HEK293T (cell line): ENCODE measurements around the gene ANKRD22.

Source experiments
- CTCF ChIA-PET: fragments of 350-600 bp; formaldehyde crosslinking; extraction: SDS; loops from one replicate; lab custom pipeline; 2021; ENCODE audit warnings: antibody characterized with exemption, inconsistent platforms; lab: Yijun Ruan, JAX
- POLR2A ChIA-PET: fragments of 350-600 bp; formaldehyde crosslinking; extraction: SDS; loops from one replicate; lab custom pipeline; 2020; ENCODE audit warnings: antibody characterized with exemption, inconsistent platforms; lab: Yijun Ruan, JAX
- DNase-seq: peaks from one replicate; pipeline ENCODE4 v3.0.0; 2012; ENCODE audit warnings: mixed read lengths; ENCODE audit errors: extremely low spot score
- ARNT ChIP-seq: fragments of 450-650 bp; IDR thresholded peaks from 2 replicates; pipeline ENCODE4 v1.6.1; 2017; ENCODE audit warnings: mild to moderate bottlenecking
- BHLHE40 ChIP-seq: fragments of 450-650 bp; IDR thresholded peaks from 2 replicates; pipeline ENCODE4 v1.6.1; 2016; ENCODE audit warnings: mild to moderate bottlenecking, moderate library complexity, borderline replicate concordance
- CTBP1 ChIP-seq: fragments of 450-650 bp; IDR thresholded peaks from 2 replicates; pipeline ENCODE4 v1.6.1; 2016; ENCODE audit warnings: borderline replicate concordance
- ELF4 ChIP-seq: fragments of 450-650 bp; IDR thresholded peaks from 2 replicates; pipeline ENCODE4 v1.6.1; 2017; ENCODE audit warnings: antibody characterized with exemption
- FOXA1 ChIP-seq: fragments of 450-650 bp; IDR thresholded peaks from 2 replicates; pipeline ENCODE4 v1.6.1; 2016; ENCODE audit warnings: mild to moderate bottlenecking
- FOXK2 ChIP-seq: fragments of 450-650 bp; IDR thresholded peaks from 2 replicates; pipeline ENCODE4 v1.6.1; 2016; ENCODE audit warnings: mild to moderate bottlenecking
- FOXM1 ChIP-seq: fragments of 450-650 bp; IDR thresholded peaks from 2 replicates; pipeline ENCODE4 v1.6.1; 2017; ENCODE audit warnings: mild to moderate bottlenecking, borderline replicate concordance
- HDGF ChIP-seq: fragments of 450-650 bp; IDR thresholded peaks from 2 replicates; pipeline ENCODE4 v1.6.1; 2017; ENCODE audit warnings: antibody characterized with exemption, borderline replicate concordance
- L3MBTL2 ChIP-seq: fragments of 450-650 bp; conservative IDR thresholded peaks from 2 replicates; pipeline ENCODE4 v1.6.1; 2016; ENCODE audit warnings: mild to moderate bottlenecking
- LEF1 ChIP-seq: fragments of 450-650 bp; IDR thresholded peaks from 2 replicates; pipeline ENCODE4 v1.6.1; 2017; ENCODE audit warnings: mild to moderate bottlenecking, borderline replicate concordance
- NFRKB ChIP-seq: fragments of 450-650 bp; IDR thresholded peaks from 2 replicates; pipeline ENCODE4 v1.6.1; 2016; ENCODE audit warnings: mild to moderate bottlenecking, moderate library complexity
- PKNOX1 ChIP-seq: fragments of 450-650 bp; IDR thresholded peaks from 2 replicates; pipeline ENCODE4 v1.6.1; 2016
- SP1 ChIP-seq: fragments of 450-650 bp; IDR thresholded peaks from 2 replicates; pipeline ENCODE4 v1.6.1; 2017
- SUZ12 ChIP-seq: fragments of 450-650 bp; IDR thresholded peaks from 2 replicates; pipeline ENCODE4 v1.6.1; 2016; ENCODE audit warnings: mild to moderate bottlenecking
- TARDBP ChIP-seq: fragments of 450-650 bp; IDR thresholded peaks from 2 replicates; pipeline ENCODE4 v1.6.1; 2016
- ZNF384 ChIP-seq: fragments of 450-650 bp; IDR thresholded peaks from 2 replicates; pipeline ENCODE4 v1.6.1; 2016

The ANKRD22 gene

GRCh38 chr10:88813200-88813599 is 38.4 kb downstream of the ANKRD22 start:
- no peak for TF ChIP-seq TARDBP
- no peak for TF ChIP-seq SP1
- TF ChIP-seq ZNF384, result no peak
- TF ChIP-seq HDGF, result no peak
- no peak for TF ChIP-seq BHLHE40
- no peak for TF ChIP-seq FOXK2
- TF ChIP-seq FOXA1, result no peak
- no peak for TF ChIP-seq ELF4
- no peak for TF ChIP-seq FOXM1
- TF ChIP-seq SUZ12, result no peak
- no peak for TF ChIP-seq L3MBTL2
- no peak for TF ChIP-seq NFRKB
- POLR2A ChIA-PET, result no interaction called here
- CTCF ChIA-PET, result no interaction called here
- DNase-seq, result no peak

DNA sequence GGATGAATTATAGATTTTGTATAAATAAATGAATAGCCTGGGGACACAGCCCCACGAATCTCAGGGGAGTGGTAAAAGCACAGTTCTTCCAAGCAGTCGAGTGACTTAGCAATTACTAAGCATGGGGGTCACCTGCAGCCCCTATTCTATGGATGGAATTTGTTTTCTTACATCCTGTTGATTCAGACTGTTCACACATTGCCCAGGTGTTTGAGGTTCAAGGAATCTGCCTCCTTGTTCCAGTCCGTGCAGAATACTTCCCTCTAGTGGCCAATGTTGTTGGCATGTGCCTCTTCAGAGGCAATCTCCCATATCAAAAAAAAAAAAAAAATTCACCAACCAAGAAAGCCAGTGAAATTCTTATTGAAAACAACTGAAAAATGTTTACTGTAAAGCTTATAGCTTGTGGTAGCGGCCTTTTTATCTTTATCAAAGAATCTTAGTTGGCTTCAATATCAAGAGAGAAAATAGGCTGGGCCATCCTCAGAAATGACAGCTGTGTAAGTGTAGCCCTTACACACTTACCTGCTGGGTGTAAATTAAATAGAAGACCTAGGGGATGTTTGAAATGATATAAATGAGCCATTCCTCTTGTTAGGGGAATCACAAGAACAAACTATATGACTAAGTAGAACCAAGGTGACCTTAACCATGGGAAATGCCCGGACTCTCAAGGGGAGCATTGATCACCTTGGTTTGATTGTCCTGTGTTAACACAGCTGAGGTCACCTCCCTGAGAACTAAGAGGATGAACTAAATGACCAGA is 41.3 kb downstream of the ANKRD22 start:
- CTCF ChIA-PET, result interaction anchor here (0.6 to 1.5 kb wide), 9 partner anchors 21 to 1702 kb away, joined by 3 to 6 read pairs (median 3); no protein-coding TSS in a partner anchor
- TF ChIP-seq ZNF384 (peak; percentile 94), FOXM1 (no peak), FOXA1 (no peak), BHLHE40 (no peak)
- POLR2A ChIA-PET, result no interaction called here
- peak; percentile 58 for DNase-seq

DNA sequence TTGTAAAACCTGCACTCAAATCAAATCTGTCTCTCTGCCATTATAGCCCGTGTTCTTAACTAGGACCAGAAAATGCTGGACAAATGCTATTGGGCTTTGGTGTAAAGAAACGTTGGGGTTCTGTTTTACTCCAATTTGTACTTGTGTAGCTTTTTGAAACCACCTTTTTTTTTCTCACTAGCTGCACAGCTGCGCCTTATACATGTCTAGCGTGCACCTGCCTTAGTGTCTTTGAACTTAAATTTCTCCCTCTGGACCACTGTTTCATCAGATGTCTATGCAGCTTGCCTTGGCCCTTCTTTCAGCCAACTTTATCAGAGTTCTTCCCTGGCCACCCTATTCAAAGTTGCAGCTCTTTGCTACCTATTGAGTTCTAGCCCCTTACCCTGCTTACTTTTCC is 42.0 kb downstream of the ANKRD22 start:
- no peak for DNase-seq
- POLR2A ChIA-PET, result no interaction called here
- CTCF ChIA-PET, result interaction anchor here (0.9 kb wide), 1 partner anchor 123 kb away, joined by 3 read pairs; no protein-coding TSS in a partner anchor
- no peak for TF ChIP-seq ELF4
- TF ChIP-seq L3MBTL2, result no peak
- TF ChIP-seq SP1, result no peak
- TF ChIP-seq BHLHE40, result no peak
- no peak for TF ChIP-seq FOXA1
- no peak for TF ChIP-seq HDGF
- TF ChIP-seq CTBP1, result no peak
- TF ChIP-seq PKNOX1, result no peak

- ChIA-PET CTCF (no interaction called here), POLR2A (no interaction called here)
- DNase-seq, result no peak
- TF ChIP-seq FOXK2 (no peak), SUZ12 (no peak), ARNT (no peak), NFRKB (no peak), SP1 (no peak), BHLHE40 (no peak), LEF1 (no peak), TARDBP (no peak), HDGF (no peak), ZNF384 (no peak), FOXA1 (no peak), L3MBTL2 (no peak), ELF4 (no peak), CTBP1 (no peak), FOXM1 (no peak), PKNOX1 (no peak)
Observed at GRCh38 chr10:88805924-88806323, 45.7 kb downstream of the ANKRD22 start.

DNA sequence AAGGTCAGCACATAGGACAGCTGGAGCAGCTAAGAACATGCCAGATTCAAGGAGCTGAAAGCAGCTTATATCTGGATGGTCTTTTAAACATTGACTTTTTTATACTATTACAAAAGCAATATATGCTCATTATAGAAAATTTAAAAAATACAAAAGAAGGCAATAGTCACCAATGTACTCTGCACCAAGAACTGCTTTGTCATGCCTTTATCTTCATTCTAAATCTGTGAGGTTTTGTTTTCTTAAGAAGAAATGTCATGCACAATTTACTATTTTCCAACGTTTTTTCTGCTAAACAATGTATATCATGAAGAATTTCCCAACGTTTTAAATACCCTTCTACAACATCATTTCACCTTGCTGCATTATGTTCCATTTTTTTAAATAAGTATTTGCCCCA is 46.3 kb downstream of the ANKRD22 start:
- TF ChIP-seq NFRKB (no peak), TARDBP (no peak), FOXK2 (no peak), HDGF (no peak), ARNT (no peak), SUZ12 (no peak), SP1 (no peak), FOXM1 (no peak), ELF4 (no peak), CTBP1 (no peak), ZNF384 (no peak), FOXA1 (no peak), LEF1 (no peak), L3MBTL2 (no peak), PKNOX1 (no peak), BHLHE40 (no peak)
- ChIA-PET CTCF (interaction anchor here (0.6 kb wide), 1 partner anchor 22 kb away, joined by 4 read pairs; no protein-coding TSS in a partner anchor), POLR2A (no interaction called here)
- DNase-seq, result no peak

- DNase-seq, result no peak
- ChIA-PET POLR2A (no interaction called here), CTCF (interaction anchor here (0.6 to 0.8 kb wide), 3 partner anchors 20 to 261 kb away, joined by 3 to 6 read pairs (median 5); no protein-coding TSS in a partner anchor)
- TF ChIP-seq CTBP1 (no peak), FOXA1 (no peak), SUZ12 (no peak), BHLHE40 (no peak), LEF1 (no peak)
Observed at GRCh38 chr10:88804083-88804812, 47.4 kb downstream of the ANKRD22 start.
